Choroid plexus epithelial cell (primary cell): ENCODE measurements around the gene REEP1.

ENCODE experiments used
- DNase-seq: peaks from one replicate; pipeline ENCODE4 v3.0.0-alpha.2; 2010; ENCODE audit warnings: low read depth
- H3K4me3 ChIP-seq: 2 replicates; pipeline ENCODE4 v1.5.1; 2011; ENCODE audit warnings: low read depth, mild to moderate bottlenecking, control low read depth, low read length, moderate library complexity
- TF ChIP-seq, protein P1 (sequence below): conservative IDR thresholded peaks from 2 replicates; pipeline ENCODE4 v1.5.1; 2011; ENCODE audit warnings: low read depth, mild to moderate bottlenecking, control low read depth, inconsistent platforms, low read length, moderate library complexity

Gene REEP1

GRCh38 chr2:86344404-86344803 lies 7.0 kb upstream of the REEP1 start:
- DNase-seq = no peak
- no peak overlapping the region for H3K4me3 ChIP-seq
- TF ChIP-seq, protein P1, sequence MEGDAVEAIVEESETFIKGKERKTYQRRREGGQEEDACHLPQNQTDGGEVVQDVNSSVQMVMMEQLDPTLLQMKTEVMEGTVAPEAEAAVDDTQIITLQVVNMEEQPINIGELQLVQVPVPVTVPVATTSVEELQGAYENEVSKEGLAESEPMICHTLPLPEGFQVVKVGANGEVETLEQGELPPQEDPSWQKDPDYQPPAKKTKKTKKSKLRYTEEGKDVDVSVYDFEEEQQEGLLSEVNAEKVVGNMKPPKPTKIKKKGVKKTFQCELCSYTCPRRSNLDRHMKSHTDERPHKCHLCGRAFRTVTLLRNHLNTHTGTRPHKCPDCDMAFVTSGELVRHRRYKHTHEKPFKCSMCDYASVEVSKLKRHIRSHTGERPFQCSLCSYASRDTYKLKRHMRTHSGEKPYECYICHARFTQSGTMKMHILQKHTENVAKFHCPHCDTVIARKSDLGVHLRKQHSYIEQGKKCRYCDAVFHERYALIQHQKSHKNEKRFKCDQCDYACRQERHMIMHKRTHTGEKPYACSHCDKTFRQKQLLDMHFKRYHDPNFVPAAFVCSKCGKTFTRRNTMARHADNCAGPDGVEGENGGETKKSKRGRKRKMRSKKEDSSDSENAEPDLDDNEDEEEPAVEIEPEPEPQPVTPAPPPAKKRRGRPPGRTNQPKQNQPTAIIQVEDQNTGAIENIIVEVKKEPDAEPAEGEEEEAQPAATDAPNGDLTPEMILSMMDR = no peak

DNA sequence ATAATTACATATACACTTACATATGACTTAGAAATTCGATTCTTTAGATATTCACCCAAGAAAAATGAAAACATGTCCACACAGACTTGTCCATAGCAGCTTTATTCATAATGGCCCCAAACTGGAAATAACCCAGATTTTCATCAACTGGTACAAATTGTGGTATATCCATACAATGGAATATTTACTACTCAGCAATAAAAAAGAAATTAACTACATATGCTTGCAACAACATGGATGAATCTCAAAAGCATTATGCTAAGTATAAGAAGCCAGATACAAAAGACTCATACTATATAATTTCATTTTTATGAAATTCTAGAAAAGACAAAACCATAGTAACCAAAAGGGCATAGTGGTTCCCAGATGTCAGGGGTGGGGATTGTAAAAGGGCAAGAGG lies 5.1 kb upstream of the REEP1 start:
- TF ChIP-seq, protein P1 = no peak
- no peak for DNase-seq
- H3K4me3 ChIP-seq = no peak overlapping the region

DNA sequence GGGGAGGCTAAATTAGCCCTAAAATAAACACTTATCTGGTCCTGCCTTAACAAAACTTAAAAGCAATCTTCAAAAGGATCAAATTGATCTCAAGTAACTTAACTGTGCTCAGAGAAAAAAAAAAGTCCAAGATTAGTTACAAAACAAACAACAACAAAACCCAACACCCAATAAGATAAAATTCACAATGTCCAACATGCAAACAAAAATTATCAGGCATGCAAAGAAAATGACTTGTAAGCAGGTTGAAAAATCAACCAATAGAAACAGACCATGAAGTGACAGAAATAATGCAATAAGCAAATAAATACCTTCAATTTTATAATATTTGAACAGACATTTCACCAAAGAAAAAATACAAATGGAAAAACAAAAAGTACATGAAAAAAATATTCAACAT lies 4.0 kb upstream of the REEP1 start:
- no peak for DNase-seq
- TF ChIP-seq, protein P1 = no peak
- H3K4me3 ChIP-seq = no peak overlapping the region

DNA sequence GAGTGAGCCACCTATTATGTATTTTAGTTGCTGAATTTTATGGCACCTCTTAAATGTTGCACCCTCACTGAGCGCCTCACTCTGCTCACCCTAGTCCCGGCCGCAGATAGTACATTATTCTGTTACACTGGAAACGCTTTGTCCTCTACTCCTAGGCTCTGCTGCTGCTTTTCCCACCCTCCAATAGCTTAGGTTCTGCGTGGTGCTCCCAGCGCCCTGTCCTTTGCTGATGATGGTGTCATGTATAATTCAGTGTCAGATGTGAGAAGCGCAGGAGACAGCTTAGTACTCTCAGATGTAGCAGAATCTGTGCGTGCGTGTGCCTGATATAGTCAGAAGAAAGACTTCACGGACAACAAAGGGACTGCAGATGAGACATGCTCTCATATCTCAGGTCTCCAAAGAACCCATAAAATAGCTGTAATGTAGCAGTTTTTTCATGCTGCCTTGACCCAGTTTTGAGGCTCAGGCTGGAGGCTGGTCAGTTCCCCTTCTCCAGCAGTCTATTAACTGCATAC lies 1.4 kb upstream of the REEP1 start:
- H3K4me3 ChIP-seq = no peak overlapping the region
- DNase-seq = no peak
- TF ChIP-seq, protein P1 = no peak

DNA sequence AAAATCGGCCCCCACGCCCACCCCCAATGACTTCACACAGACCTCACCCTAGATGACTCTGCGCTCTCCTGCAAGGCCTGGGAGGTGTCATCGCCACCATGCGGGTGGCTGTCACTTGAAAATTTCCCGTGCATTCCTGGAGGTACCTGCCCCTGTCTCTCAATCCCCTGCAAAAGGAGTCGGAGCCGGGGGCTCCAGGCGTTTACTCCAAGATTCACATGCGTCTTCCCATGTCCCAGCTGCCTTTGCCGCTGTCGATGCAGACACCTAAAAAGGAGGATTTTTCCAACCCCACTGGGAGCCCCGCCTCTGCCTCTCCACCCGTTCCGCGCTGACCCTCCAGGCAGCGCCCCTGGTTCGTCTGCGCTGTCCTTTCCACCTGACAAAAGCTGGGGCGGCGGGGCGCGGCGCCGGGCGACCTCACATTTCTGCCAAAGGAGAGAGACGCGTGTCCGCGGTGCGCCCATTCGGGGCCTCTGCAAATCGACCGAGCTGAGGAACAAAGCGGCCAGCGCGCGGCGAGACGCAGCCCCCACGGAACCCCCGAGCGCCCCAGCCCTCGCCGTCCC lies 667 bp downstream of the REEP1 start:
- no peak for DNase-seq

GRCh38 chr2:86335865-86336674 lies 1.4 kb downstream of the REEP1 start:
- DNase-seq = no peak
- no peak overlapping the region for H3K4me3 ChIP-seq
- TF ChIP-seq, protein P1 = no peak

More for the DNA sequence above, 667 bp downstream of the REEP1 start:
- H3K4me3 ChIP-seq = no peak overlapping the region
- TF ChIP-seq, protein P1 = no peak

DNA sequence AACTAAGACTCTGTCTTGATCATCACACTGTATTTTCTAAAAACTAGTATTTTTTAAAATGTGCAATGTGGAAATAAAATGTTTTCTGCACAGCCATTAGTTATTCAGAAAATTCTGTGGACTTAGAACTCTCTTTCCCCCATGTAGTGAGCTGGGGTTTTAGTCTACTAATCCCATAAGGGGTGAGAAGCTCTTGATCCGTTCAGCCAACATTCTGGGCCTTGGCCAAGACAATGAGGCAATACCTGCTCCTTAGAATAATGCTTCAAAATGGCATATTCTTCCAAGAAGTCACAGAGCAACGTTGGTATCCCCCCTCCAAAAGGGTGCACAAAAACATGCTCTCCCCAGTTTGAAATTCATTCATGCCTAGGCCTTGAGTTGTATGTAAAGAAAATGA lies 4.0 kb downstream of the REEP1 start:
- no peak for DNase-seq
- TF ChIP-seq, protein P1 = no peak
- no peak overlapping the region for H3K4me3 ChIP-seq
